GM19463 (cell line): Measurements from ENCODE around the gene CEP164.
A peak's percentile ranks its signal among the peaks of the same experiment; 100 is the strongest.

Experiments
- ATAC-seq: cut with Tn5 transposase; IDR thresholded peaks from one replicate; pipeline ENCODE4 v1.9.1; 2021; ENCODE audit warnings: mild to moderate bottlenecking, moderate library complexity; ENCODE audit not compliant: unreplicated experiment

CEP164 gene

GRCh38 chr11:117327567-117328374 lies at the start of gene CEP164:
Gene CEP164 (plus strand): TSS chr11:117327854. CDS start chr11:117338587, 10,733 bp downstream.
- peak; percentile 96 for ATAC-seq

- no peak for ATAC-seq
Observed at GRCh38 chr11:117278347-117278746, 49.3 kb upstream of the CEP164 start.

GRCh38 chr11:117279711-117280376 lies 47.8 kb upstream of the CEP164 start:
- ATAC-seq = no peak

- no peak for ATAC-seq
Observed at GRCh38 chr11:117281159-117281558, 46.5 kb upstream of the CEP164 start.

- ATAC-seq = no peak
Observed at GRCh38 chr11:117281869-117282268, 45.8 kb upstream of the CEP164 start.

GRCh38 chr11:117282956-117283355 lies 44.7 kb upstream of the CEP164 start:
- no peak for ATAC-seq

GRCh38 chr11:117284053-117284452 lies 43.6 kb upstream of the CEP164 start:
- ATAC-seq = no peak

- no peak for ATAC-seq
Observed at GRCh38 chr11:117286588-117286987, 41.1 kb upstream of the CEP164 start.

- no peak for ATAC-seq
Observed at GRCh38 chr11:117287668-117288067, 40.0 kb upstream of the CEP164 start.

- no peak for ATAC-seq
Observed at GRCh38 chr11:117289795-117290194, 37.9 kb upstream of the CEP164 start.

GRCh38 chr11:117290809-117291396 lies 36.8 kb upstream of the CEP164 start, which contains the start of gene BACE1-AS:
Gene BACE1-AS (plus strand): TSS chr11:117291346.
- ATAC-seq = no peak

GRCh38 chr11:117292616-117293015 lies 35.0 kb upstream of the CEP164 start:
- no peak for ATAC-seq

- no peak for ATAC-seq
Observed at GRCh38 chr11:117295438-117296137, 32.1 kb upstream of the CEP164 start.

GRCh38 chr11:117296881-117297280 lies 30.8 kb upstream of the CEP164 start:
- ATAC-seq = no peak

- no peak for ATAC-seq
Observed at GRCh38 chr11:117298195-117298594, 29.5 kb upstream of the CEP164 start.

- no peak for ATAC-seq
Observed at GRCh38 chr11:117299351-117300282, 28.0 kb upstream of the CEP164 start.

GRCh38 chr11:117300283-117300663 lies 27.4 kb upstream of the CEP164 start:
- ATAC-seq = no peak

- no peak for ATAC-seq
Observed at GRCh38 chr11:117300773-117301172, 26.9 kb upstream of the CEP164 start.

GRCh38 chr11:117302228-117302627 lies 25.4 kb upstream of the CEP164 start:
- no peak for ATAC-seq

- no peak for ATAC-seq
Observed at GRCh38 chr11:117303101-117303500, 24.6 kb upstream of the CEP164 start.
